MM.1S (cell line): ENCODE results near the gene EDARADD.

Experiments used
- EZH2 ChIP-seq: fragments of 300-600 bp; sonication (generic); optimal IDR thresholded peaks from 2 replicates; pipeline ENCODE3; 2017; ENCODE audit warnings: low read depth, mild to moderate bottlenecking, antibody characterized with exemption, low read length, mixed read lengths
- EZH2phosphoT487 ChIP-seq: fragments of 300-600 bp; sonication (generic); IDR thresholded peaks from 2 replicates; pipeline ENCODE4 v1.6.1; 2018; ENCODE audit warnings: antibody characterized with exemption, low read length
- TF ChIP-seq, protein P1 (sequence below): fragments of 300-600 bp; sonication (generic); IDR thresholded peaks from 2 replicates; pipeline ENCODE4 v1.5.1; 2016; ENCODE audit warnings: antibody characterized with exemption, low read length, mixed read lengths

DNA sequence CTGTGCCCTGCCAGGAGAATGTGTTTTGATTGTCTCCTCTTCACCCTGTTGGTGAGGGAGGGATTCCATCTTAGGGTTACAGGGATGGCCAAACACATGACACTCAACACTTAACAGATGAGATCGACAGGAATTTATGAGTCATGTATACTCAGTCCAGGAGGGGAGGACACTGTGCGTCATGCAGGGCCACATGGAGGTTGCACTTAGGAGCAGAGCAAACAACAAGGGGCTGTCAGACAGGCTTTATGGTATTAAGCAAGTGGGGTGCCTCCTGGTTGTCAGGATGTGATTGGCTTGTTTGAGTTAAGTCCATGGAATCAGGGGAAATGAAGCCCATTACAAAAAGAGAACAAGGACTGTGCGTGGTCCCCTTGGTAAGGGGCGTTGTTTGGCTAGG is 26.9 kb downstream of the EDARADD start:
- TF ChIP-seq, protein P1, sequence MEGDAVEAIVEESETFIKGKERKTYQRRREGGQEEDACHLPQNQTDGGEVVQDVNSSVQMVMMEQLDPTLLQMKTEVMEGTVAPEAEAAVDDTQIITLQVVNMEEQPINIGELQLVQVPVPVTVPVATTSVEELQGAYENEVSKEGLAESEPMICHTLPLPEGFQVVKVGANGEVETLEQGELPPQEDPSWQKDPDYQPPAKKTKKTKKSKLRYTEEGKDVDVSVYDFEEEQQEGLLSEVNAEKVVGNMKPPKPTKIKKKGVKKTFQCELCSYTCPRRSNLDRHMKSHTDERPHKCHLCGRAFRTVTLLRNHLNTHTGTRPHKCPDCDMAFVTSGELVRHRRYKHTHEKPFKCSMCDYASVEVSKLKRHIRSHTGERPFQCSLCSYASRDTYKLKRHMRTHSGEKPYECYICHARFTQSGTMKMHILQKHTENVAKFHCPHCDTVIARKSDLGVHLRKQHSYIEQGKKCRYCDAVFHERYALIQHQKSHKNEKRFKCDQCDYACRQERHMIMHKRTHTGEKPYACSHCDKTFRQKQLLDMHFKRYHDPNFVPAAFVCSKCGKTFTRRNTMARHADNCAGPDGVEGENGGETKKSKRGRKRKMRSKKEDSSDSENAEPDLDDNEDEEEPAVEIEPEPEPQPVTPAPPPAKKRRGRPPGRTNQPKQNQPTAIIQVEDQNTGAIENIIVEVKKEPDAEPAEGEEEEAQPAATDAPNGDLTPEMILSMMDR = no peak
- TF ChIP-seq EZH2 (no peak), EZH2phosphoT487 (no peak)
